Midbrain (tissue), 1 donor: ENCODE data around the gene CDR2.
"Not testable (repeated sequence)": the region's sequence is repeated elsewhere in the genome, so short reads cannot be mapped to it uniquely, and the experiment has no call there.

ENCODE experiments used
- DNase-seq: peaks from one replicate; lab custom pipeline; 2025; lab: John Stamatoyannopoulos, UW

Gene CDR2

DNA sequence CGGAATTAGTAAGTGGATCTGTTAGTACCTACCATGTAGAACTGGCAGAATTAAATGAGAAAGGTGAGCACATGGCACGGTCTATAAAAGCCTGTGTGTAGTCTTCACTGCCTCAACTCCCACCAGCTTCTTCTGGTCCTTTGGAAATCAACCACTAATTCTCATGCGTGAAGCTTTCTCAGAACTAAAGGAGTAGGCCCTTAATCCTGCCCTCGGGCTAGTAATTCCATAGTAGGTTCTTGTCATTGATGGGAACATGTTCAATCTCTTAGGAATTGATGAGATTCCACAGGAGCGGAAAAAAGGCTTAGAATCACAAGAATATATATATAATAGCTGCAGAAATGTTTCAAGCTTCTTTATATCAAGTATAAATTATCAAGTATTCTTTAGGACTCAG is 21.7 kb downstream of the CDR2 start:
- DNase-seq: no peak

GRCh38 chr16:22352140-22352539 is 22.3 kb downstream of the CDR2 start:
- no peak for DNase-seq

DNA sequence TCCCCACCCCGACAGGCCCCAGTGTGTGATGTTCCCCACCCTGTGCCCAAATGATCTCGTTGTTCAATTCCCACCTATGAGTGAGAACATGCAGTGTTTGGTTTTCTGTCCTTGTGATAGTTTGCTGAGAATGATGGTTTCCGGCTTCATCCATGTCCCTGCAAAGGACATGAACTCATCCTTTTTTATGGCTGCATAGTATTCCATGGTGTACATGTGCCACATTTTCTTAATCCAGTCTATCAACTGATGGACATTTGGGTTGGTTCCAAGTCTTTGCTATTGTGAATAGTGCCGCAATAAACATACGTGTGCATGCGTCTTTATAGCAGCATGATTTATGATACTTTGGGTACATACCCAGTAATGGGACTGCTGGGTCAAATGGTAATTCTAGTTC is 23.4 kb downstream of the CDR2 start:
- not testable (repeated sequence) for DNase-seq

GRCh38 chr16:22348291-22348690 is 26.1 kb downstream of the CDR2 start:
- DNase-seq: no peak

DNA sequence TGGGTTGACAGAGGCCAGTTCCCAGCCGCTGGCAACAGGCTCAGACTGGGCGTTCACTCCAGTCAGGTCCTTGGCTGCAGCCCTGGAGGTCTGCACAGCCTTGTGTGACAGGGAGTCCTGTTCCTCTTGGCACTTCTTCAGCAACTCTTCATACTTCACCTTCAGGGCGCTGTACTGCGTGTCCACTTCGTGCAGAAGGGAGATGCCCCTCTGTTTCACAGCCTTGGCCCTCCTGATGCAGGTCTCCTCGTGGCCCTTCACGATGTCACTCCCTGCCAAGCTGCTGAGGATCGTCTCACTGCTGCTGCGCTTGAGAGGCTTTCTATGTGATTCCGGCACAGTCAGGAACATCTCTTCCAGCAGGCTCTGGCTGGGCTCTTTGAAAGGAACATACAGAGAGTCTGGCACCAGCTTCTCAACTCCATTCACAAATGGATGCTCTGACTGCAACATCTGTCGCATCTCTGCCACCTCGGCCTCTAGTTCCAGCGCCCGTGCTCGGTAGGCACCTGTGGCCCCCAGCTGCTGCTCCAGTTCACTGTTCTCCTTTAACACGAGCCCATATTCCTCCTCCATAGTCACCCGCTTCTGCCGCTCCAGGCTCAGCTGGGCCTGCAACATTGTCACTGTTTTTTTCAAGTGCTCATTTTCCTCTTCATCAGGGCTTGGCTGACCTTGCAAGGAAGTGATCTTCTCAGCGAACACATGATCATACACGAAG is 27.2 kb downstream of the CDR2 start:
- peak; percentile 20 for DNase-seq

GRCh38 chr16:22346483-22346882 is 27.9 kb downstream of the CDR2 start:
- no peak for DNase-seq

- no peak for DNase-seq
These were observed 32.3 kb downstream of the CDR2 start for GRCh38 chr16:22342082-22342481.

- DNase-seq: no peak
These were observed 33.5 kb downstream of the CDR2 start for GRCh38 chr16:22340945-22341344.

GRCh38 chr16:22337849-22338635 is 36.4 kb downstream of the CDR2 start:
- DNase-seq: no peak

- DNase-seq: no peak
These were observed 37.4 kb downstream of the CDR2 start for GRCh38 chr16:22337045-22337444.

DNA sequence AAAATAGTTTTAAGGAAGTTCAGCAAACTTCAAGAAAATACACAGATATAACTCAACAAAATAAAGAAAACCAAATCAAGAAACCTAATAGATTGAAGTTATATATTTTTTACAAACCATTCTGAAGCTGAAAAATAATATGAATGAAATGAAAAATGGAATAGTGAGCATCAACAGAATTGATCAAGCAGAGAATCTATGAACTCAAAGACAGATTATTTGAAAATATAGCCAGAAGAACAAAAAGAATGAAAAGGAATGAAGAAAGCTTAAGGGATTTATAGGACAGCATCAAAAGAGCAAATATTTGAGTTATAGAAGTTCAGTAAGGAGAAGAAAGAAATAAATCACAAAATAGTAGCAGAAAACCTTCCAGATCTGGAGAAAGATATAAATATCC is 37.8 kb downstream of the CDR2 start:
- DNase-seq: no peak

- no peak for DNase-seq
These were observed 38.7 kb downstream of the CDR2 start for GRCh38 chr16:22335668-22336246.

GRCh38 chr16:22333457-22333994 is 40.9 kb downstream of the CDR2 start:
- no peak for DNase-seq

DNA sequence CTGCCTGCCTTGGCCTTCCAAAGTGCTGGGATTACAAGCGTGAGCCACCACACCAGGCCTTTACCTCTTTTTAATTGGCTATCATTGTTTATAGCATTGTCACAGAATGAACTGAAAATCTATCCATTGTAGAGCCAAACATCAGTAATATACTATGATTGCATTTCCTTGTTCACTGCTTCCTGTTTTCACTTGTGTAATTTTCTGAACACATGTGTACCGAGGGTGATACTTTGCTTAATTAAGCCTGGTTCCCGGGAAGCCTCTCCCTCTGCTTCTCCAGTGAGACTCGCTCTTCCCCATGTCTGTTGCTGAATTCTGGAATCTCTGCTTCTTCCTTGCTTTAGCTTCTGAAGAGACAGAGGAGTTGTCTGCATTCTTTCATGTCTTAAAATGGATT is 44.1 kb downstream of the CDR2 start:
- no peak for DNase-seq

GRCh38 chr16:22329199-22329695 is 45.2 kb downstream of the CDR2 start:
- no peak for DNase-seq

DNA sequence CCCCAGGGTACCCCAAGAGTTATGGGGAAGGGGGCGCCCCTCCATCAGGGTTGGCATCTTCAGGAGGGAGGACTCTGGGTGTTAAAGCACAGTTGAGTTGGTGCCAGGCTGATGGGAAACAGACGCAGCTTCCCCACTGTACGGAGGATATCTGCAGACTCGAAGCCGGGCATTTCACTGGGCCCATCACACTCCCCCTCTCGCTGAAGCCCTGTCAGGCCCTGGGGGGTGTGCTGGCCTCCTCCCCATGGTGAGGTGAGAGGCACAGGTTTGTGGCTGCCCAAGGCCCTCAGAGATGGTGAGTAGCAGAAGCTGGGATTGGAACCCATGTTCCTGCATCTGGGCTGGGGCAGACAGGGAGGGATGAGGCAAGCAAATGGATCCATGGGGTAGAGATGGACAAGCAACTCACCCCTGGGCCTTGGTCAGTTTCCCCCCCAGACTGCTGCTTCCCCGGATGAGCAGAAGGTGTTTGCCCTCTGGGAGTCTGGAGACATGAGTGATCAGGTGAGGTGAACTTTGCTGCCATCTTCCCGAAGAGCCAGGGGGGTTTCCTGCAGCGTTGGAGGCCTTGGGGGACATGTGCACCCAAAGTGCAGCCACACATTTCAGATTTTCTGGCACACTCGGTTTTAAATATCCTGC is 46.2 kb downstream of the CDR2 start:
- DNase-seq: no peak

- no peak for DNase-seq
These were observed 47.0 kb downstream of the CDR2 start for GRCh38 chr16:22327446-22327775.

DNA sequence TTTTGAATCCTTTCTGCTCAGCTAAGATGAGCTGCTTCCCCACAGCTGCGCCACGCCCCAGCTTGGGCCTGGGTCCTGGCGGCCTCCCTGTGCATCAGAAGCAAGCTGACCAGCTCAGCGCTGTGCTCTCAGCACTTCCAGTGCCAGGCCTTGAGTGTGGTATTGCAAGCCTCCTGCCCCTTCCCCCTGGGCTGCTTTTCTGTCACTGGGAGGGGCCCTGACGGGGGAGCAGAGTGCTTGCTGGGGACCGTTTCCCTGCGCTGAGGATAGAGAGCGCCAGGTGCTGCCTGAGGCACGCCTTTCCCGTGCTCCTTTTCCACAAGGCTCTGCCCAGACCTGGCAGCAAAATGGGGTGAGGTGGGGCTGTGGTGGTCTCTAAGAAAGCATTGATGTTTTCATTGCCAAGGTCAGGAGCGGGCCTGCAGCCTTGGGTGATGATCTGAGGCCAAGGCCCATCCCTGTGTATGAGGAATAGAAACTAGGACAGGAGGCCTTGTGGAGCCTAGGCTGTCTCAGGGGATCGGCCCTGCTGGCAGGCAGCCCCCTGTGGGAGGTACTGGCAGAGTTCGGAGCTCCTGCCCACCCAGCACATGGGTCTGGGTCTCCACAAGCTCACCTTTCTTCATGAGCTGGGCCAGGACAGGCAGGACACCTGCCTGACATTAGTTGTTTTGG is 47.5 kb downstream of the CDR2 start:
- DNase-seq: no peak

GRCh38 chr16:22326369-22326652 is 48.1 kb downstream of the CDR2 start:
- no peak for DNase-seq

DNA sequence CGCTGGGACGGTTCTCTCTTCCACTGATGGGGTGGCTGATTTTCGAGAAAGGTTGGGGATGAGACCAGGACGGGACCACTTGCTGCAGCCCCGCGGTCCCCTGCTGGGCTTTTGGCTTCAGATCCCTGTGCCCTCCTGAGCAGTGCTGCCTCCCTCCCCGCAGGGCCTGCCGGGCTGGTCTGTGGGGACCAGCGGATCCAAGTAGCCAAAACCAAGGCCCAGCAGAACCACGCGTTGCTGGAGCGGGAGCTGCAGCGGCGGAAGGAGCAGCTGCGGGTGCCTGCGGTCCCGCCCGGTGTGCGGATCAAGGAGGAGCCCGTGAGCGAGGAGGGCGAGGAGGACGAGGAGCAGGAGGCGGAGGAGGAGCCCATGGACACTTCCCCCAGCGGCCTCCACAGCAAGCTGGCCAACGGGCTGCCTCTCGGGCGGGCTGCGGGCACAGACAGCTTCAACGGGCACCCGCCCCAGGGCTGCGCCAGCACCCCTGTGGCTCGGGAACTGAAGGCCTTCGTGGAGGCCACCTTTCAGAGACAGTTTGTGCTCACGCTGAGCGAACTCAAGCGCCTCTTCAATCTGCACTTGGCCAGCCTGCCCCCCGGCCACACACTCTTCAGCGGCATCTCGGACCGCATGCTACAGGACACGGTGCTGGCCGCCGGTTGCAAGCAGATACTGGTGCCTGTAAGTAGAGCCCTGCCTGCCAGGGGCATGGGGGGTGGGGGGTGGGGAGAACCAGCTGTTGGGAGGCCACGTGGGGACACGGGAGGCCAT is 48.6 kb downstream of the CDR2 start:
- DNase-seq: no peak
